Peyer's patch (tissue), 4 donors: Measurements from ENCODE around the gene FGFR2.

Experiments used
- POLR2A ChIP-seq, 2 donors: fragments of 450-650 bp; IDR thresholded peaks; one replicate each; pipeline ENCODE4 v1.5.1; 2017; ENCODE audit warnings: antibody characterized with exemption in 2 of 2, mild to moderate bottlenecking in 2 of 2, moderate library complexity in 2 of 2
- TF ChIP-seq, protein P1 (sequence below), 6 experiments: fragments of 450-650 bp in 4 of 6; fragments of 200-600 bp in 2 of 6; sonication (generic) in 1 of 6; IDR thresholded peaks; one replicate each; pipeline ENCODE4 v1.5.1; 2017 to 2019; ENCODE audit warnings: antibody characterized with exemption in 6 of 6, mild to moderate bottlenecking in 3 of 6, moderate library complexity in 1 of 6

GRCh38 chr10:121448766-121449421 is 149.3 kb downstream of the FGFR2 start:
- no peak for TF ChIP-seq POLR2A (IDR thresholded peaks at IDR 0.05)
- TF ChIP-seq, protein P1, sequence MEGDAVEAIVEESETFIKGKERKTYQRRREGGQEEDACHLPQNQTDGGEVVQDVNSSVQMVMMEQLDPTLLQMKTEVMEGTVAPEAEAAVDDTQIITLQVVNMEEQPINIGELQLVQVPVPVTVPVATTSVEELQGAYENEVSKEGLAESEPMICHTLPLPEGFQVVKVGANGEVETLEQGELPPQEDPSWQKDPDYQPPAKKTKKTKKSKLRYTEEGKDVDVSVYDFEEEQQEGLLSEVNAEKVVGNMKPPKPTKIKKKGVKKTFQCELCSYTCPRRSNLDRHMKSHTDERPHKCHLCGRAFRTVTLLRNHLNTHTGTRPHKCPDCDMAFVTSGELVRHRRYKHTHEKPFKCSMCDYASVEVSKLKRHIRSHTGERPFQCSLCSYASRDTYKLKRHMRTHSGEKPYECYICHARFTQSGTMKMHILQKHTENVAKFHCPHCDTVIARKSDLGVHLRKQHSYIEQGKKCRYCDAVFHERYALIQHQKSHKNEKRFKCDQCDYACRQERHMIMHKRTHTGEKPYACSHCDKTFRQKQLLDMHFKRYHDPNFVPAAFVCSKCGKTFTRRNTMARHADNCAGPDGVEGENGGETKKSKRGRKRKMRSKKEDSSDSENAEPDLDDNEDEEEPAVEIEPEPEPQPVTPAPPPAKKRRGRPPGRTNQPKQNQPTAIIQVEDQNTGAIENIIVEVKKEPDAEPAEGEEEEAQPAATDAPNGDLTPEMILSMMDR (IDR thresholded peaks at IDR 0.05) = no peak
